NCI-H748 treated with DMSO at 0.1 percent for 48 hours (cell line): ENCODE measurements around the gene MAP7D1.
"Not testable (repeated sequence)": the region's sequence is repeated elsewhere in the genome, so short reads cannot be mapped to it uniquely, and the experiment has no call there.

ENCODE experiments used
- DNase-seq: peaks from one replicate; lab custom pipeline; 2025; lab: John Stamatoyannopoulos, UW

Gene MAP7D1

DNA sequence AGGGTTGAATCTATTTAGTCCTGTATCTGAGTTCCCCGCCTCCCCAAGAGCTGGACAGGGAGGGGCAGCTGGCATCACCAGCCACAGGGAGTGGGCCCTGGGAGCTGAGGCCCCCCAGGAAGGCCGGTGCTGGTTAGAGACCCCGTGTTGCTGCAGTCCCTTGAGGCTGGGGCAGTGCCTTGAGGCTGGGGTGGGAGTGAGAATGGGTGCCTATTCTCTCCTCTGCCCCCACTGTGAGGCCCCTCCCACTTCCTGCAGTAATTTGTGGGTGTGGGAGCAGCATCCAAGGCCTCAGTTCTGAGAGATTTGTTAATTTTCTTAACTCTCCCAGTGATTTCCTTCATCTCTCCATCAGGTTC lies 4.1 kb upstream of the MAP7D1 start:
- DNase-seq = no peak

GRCh38 chr1:36153476-36153875 lies 2.5 kb upstream of the MAP7D1 start:
- DNase-seq = no peak

- DNase-seq = no peak
Observed at GRCh38 chr1:36154335-36154734, 1.6 kb upstream of the MAP7D1 start.

DNA sequence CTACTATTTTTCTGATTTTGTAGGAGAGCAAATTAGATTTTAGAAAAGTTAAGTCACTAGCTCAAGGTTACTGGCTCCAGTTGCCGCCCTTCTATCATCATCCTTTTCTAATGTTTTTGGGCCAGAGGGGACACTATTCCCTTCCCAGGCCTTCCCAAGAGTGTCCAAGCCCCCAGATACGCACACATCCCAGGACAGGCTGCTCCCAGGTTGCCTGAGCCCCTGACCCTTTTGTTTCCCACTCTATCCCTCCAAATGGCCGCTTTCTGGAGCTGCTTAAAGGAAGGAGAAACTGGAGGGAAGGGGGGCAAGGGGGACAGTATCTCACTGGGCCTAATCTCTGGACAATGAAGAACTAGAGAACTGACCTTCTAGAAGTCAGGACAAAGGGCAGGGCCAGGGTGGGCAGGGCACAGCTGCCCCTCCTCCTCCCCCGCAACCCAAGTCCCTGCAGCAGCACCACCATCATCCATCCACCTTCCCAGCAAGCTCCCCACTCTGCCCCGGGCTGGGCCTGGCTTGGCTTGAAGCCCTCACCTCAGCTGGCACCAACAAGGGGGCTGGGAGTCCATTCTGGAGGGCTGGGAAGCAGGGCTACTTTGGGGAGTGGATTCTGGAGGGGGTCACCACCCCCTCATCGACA lies 1.1 kb upstream of the MAP7D1 start:
- DNase-seq = no peak

DNA sequence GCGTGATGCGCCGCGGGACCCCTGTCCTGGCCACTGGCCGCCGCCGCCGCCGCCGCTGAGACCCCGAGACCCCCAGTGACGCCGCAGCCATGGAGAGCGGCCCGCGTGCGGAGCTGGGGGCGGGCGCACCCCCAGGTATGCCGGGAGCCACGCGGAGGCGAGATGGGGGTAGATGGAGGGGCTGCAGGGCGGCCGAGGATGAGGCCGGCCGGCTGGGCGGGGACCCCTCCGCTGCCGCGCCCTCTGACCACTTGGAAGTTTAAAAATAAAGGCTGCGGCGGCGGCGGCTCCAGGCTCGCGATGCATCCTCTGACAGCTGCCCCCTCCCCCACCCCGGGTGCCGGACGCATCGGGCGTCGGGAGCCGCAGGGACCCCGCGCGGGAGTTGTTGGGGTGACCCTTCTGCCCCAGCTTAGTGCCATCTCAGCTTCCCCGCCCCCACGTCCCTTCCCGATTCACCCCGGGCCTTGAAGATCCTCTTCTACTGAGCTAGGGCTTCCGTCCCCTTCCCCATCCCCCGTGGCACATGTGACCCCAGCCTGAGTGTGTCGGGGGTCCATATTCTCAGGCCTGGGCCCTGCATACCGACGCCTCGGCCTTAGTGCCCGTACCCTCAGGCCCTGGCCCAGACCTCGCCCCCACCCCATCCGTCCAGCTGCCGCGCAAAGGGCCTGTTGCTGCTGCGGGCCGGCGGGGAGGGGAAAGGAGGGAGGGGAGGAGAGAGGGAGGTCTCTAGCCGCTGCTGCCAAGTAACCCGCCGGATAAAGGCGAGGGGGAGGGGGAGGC lies 562 bp downstream of the MAP7D1 start:
- DNase-seq = peak; percentile 14

DNA sequence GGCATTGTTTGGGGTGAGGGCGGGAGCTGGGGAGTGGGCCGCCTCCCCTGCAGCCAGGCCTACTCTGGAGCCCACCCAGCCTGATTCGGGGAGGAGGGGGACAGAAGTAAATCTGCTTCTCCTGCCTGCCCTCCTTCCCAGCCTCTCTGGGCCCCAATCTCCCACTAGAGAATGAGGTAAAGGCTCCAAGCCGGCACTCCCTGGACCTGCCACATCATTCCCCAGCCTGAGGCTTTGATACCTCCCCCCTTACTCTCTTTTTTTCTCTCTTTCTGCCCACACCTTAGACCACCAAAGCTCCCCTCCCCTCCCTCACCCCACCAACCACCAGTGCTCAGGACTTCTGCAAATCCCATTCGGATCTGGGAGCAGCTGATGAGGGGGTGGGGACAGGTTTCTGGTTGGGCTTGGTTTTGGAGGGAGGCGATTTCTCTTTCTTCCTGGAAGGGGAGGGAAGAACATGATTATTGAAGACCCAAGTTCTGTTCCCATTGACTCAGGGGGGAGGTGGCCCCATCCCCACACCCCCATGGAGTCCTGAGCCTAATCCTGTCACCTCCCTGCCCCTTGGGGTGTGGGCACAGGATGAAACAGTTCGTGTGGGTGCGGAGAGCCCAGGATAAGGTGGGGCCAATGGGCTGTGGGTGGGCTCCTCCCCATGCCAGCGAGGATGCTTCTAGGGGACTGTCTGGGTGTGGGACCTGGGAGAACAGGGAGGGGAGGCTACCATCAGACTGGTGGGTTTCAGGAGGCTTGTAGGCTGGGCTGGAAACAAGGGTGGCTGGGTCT lies 1.3 kb downstream of the MAP7D1 start:
- DNase-seq = no peak

DNA sequence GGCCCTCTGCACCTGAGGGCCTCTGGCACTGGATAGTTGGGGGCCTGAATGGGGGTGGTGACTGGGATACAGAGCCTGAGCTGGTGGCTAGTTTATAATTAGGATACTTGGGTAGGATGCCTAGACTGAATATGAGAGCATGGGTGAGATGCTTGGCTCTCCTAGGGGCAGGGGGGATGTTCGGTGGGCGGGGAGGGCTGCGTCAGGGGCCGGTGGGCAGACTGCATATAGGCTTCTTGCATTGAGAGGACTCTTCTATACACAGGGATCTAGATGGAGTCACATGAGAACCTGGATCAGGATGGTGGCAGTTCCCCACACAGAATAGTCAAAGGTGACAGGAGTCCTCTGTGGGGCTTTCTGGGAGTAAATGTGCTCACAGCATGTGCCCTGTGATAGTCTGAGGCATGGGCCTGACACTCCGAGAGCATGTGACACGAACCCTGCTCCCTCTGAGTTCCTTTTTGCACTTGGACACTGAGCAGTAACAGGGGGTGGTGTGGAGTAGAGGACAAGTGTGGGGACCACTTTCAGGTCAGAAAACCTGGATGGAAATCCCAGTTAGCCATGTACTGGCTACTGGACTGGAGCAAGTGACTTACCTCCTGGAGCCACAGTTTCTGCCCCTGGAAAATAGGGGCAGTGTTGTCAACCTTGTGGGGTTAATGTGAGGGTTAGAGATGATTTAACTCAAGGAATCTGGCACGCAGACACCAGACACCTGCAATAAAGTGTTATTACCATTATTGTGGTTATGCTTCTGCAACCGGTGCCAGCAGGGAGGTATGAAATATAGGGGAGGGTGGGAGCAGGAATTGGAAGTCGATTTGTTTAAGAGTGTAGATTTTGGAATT lies 2.2 kb downstream of the MAP7D1 start:
- DNase-seq = no peak

DNA sequence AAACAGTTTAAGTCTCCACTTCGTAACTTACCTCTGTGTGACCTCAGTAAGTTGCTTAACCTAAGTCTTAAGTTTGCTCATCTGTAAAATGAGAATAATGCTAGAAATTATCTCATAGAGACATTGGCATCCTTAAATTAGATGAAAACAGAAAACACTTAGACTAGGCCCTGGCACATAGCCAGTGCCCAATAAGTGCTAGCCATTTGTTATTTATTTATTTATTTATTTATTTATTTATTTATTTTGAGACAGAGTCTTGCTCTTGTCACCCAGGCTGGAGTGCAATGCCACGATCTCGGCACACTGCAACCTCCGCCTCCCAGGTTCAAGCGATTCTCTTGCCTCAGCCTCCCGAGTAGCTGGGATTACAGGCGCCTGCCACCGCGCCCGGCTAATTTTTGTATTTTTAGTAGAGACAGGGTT lies 2.9 kb downstream of the MAP7D1 start:
- DNase-seq = not testable (repeated sequence)

DNA sequence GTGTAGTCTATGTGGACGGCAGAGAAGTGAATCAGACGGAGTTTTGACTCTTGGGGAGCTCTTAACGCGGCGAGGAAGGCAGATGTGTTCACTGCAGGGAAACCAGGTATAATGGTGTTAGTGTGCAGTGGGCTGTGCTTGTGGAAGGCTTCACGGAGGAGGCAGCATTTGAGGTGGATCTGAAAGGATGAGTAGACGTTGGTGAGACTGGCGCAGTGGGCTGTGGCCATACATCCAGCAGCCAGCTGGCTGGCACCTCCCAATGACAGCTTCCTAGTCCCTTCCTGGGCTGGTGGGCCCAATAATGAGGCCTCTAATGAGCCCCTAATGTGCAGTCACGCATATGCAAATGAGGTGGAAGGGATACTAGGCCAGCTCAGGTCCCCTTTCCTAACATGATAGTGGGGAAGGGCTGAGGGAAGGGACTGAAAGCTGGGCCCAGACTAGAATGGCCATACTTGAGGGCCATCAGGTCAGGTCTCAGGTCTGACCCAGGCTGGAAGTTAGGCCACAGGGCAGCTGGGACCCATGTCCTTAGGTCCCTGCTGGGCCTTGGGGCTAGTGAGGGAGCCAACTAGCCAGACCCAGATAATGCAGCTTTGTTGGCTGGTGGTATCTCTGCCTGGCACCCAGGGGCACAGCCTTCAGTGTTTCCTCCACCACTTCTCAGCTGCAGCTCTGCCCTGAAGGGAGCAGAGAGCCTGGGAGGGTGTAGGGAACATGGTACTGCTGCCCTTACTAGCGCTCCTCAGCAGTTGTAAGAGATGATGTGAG lies 3.8 kb downstream of the MAP7D1 start:
- DNase-seq = no peak

- DNase-seq = no peak
Observed at GRCh38 chr1:36160388-36160948, 4.5 kb downstream of the MAP7D1 start.

DNA sequence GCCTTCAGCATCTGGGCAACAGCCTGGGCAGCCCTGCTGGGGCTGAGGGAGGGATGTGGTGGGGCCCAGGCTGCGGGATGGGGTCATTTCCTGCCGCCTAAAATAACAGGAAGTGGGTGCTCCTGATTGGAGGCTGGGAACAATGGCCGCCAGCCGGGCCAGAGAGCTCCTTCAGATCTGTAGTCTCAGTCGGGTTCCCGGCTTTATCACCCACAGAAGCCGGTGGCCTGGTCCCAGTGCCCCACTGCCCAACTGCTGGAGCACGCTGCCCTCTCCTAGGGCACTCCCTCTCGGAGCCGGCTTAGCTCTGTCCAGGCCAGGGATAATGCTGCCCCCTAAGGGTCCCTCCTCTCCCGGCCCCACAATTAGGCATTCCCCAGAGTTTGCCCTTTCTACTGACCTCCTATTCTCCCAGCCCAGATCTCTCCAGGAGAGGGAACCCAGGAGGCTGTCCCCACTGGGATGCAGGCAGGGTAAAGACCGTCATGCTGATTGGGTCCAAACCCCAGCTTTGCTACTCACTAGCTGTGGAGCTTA lies 5.1 kb downstream of the MAP7D1 start:
- no peak for DNase-seq

DNA sequence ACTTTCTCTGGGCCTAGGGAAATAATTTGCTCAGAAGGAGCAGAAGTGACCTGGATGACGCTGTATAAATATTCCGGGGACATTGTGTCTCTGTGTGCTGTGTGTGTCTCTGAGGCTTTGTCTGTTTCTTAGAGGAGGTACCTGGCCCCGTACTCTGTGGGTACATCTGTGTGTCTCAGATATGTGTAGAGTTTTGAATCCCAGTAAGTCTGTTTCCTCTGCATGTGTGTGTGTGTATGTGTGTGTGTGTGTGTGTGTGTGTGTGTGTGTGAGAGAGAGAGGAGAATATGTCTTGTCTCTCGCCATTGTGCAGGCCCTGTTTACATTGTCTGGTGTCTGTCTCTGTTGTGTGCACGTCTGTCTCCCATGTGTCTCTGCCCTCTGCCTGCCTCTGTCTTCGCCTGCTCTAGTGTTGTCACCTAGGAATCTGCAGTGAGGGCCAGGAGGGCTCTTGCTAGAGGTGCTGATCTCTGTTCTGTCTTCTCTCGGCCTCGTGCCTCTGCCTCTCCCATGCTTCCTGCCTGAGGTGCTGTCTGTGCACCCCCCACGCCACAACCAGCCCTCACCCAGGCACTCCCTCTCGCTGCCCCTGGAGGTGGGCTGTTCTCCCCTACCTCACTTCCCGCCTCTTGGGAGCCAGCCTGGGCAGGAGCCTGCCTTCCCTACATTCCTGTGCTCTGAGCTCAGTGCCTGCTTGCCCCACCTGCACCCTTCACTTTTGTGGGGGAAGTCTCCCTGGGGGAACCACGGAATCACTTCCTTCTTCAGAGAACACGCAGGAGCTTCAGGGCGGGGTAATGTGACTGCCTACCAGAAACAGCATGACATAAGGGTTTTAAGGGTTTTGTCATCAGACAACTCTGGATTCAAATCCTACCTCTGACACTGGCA lies 5.9 kb downstream of the MAP7D1 start:
- DNase-seq = no peak

GRCh38 chr1:36162680-36163239 lies 6.8 kb downstream of the MAP7D1 start:
- DNase-seq = no peak

DNA sequence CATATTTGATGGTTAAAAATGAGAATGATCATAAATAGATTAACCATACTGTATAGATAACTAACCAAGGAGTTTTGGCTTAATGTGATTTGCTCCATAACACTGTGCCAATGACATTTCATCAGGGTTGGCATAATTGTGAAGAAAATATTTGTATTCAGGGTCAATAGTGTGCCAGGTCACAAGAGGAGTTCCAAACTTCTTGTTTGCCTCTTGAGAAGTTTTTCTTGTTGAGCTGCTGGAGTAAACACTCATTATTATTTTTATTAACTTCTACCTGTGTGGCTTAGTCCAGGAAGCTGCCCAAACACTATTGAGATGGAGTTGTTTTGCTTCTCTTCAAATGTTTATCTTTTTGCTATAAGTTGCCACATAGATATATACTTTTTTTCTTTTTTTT lies 7.5 kb downstream of the MAP7D1 start:
- no peak for DNase-seq

GRCh38 chr1:36164361-36164760 lies 8.4 kb downstream of the MAP7D1 start:
- no peak for DNase-seq

- DNase-seq = no peak
Observed at GRCh38 chr1:36165145-36165544, 9.2 kb downstream of the MAP7D1 start.

DNA sequence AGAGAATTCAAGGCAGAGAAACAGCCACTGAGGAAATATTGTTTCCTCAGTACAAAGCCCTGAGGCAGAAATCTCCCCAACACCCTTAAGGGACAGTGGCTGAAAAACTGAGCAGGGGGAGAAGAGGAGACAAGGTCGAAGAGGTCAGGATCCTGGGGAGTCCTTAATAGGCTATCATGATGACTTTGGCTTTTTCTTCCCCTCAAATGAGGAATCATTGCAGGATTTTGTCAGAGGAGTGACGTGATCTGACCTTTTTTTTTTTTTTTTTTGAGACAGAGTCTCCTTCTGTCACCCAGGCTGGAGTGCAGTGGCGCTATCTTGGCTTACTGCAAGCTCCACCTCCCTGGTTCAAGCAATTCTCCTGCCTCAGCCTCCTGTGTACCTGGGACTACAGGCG lies 10.2 kb downstream of the MAP7D1 start:
- no peak for DNase-seq

- DNase-seq = no peak
Observed at GRCh38 chr1:36166938-36167905, 11.3 kb downstream of the MAP7D1 start.
